ENCODE data around the gene PKP2.

Gene PKP2

DNA sequence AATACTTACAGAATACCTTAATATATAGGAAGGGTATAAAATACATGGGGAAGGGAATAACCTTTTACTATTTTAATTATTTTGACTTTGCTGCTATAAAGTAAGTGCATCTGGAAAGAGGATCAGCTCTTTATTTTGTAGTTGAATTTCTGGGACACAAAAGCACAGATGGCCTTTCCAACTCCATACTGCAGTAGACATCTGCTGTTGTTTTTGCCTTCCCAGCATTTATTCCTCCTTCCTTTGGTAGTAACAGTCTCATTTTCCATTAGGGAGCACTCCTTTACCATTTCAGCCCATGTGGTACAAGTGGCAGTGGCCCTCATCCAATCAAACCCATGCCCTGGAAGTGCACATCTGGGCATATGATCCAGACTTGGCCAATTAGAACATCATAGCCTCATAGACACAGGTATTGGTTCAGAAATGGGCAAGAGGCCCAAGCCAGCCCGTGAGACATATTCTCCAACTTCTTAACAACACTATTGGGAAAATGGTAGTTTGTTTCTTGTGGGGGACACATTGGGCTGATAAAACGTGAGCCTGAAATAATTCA, 76.1 kb downstream of the PKP2 start:
- TF ChIP-seq, protein P1, sequence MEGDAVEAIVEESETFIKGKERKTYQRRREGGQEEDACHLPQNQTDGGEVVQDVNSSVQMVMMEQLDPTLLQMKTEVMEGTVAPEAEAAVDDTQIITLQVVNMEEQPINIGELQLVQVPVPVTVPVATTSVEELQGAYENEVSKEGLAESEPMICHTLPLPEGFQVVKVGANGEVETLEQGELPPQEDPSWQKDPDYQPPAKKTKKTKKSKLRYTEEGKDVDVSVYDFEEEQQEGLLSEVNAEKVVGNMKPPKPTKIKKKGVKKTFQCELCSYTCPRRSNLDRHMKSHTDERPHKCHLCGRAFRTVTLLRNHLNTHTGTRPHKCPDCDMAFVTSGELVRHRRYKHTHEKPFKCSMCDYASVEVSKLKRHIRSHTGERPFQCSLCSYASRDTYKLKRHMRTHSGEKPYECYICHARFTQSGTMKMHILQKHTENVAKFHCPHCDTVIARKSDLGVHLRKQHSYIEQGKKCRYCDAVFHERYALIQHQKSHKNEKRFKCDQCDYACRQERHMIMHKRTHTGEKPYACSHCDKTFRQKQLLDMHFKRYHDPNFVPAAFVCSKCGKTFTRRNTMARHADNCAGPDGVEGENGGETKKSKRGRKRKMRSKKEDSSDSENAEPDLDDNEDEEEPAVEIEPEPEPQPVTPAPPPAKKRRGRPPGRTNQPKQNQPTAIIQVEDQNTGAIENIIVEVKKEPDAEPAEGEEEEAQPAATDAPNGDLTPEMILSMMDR (IDR thresholded peaks at IDR 0.05; ENCODE audit: low read length, missing control alignments) = no peak
- no peak overlapping the region for H3K4me3 ChIP-seq (replicated peaks; ENCODE audit: low read depth, low read length)
- no peak for DNase-seq (ENCODE audit: low read depth)

DNA sequence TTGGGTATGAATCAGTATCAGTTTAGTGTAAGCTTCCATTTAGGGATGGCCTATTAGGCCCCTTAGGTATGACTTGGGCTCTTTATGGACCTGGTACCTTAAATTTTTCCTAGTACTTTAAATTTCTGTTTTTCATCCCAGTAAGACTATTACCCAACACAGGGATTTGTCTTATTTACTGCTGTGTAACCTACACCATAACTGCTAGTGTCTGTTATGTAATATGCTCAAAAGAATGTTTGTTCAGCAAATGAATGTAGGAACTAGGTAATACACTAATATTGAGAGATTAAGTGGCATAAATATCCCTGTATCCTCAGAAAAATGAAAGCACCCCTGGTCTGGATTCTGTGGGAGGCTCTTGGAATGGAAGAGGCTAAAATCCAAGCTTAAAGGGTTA, 77.2 kb downstream of the PKP2 start:
- no peak overlapping the region for H3K4me3 ChIP-seq (replicated peaks; ENCODE audit: low read depth, low read length)
- TF ChIP-seq, protein P1 (IDR thresholded peaks at IDR 0.05; ENCODE audit: low read length, missing control alignments) = no peak
- DNase-seq (ENCODE audit: low read depth) = no peak

DNA sequence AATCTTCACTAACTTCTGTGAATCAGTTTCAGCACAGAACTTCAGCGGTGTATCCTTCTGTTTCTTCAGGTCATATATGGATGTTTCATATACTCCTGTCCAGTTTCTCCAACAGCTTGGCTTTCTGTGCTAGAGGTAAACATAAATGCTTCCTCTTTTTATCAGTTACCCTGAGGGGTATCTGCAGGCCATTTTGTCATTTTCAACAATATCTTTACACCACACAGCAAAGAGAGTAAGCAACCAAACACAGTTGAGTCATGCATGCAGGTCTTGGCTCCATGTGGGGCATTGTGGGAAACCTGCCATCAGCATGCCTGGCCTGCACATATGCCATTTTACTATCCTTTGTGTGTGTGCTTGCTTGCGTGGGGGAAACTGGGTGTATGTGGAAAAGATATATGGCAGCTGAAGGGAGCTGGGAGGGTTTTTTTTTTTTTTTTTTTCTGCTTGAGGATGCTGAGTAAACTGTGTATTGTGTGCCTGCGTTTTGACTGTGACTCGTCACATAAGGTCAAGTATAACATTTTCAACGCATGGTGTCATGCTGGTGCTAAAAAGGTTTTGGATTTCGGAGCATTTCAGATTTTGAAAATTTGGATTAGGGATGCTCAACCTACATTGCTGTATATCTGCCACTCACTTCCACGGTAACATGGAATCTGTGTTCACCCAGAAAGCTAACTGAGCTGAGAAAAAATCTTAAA, 84.7 kb downstream of the PKP2 start:
- TF ChIP-seq, protein P1 (IDR thresholded peaks at IDR 0.05; ENCODE audit: low read length, missing control alignments) = no peak
- DNase-seq (ENCODE audit: low read depth) = no peak
- no peak overlapping the region for H3K4me3 ChIP-seq (replicated peaks; ENCODE audit: low read depth, low read length)

DNA sequence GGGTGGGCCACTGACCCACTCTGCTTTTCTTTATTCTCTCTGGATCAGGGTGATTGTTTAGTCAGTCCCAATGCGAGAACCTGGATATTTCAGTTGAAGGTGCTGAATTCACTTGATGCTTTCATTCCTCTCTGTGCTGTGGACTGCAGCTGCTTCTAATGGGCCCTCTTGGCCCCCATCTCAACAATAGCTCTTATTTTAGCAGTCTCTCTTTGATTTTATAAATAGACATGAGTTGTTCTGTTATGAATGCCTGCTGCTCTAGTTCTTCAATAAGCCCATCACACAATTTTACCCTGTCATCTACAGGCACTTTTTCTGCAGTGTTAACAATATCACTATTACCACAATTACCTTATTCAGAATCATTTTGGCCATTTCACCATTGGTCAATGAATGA, 86.7 kb downstream of the PKP2 start:
- no peak for DNase-seq (ENCODE audit: low read depth)

DNA sequence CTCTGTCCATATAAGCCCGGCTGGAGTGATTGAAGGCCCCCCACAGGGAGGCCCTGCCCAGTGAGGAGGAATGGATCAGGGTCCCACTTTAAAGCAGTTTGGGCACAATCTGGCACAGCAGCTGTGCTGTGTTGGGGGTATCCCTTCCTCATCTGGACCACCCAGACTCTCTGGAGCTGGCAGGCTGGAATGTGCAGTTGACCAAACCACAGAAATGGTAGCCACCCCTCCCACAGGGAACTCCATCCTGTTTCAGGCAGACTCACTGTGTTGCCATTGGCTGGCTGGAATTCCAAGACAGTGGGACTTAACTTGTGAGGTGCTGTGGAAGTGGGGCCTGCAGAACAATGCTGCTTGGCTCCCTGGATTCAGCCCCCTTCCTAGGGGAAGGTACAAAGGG, 87.4 kb downstream of the PKP2 start:
- H3K4me3 ChIP-seq (replicated peaks; ENCODE audit: low read depth, low read length) = no peak overlapping the region
- TF ChIP-seq, protein P1 (IDR thresholded peaks at IDR 0.05; ENCODE audit: low read length, missing control alignments) = no peak
- DNase-seq (ENCODE audit: low read depth) = no peak

More for the DNA sequence above, 86.7 kb downstream of the PKP2 start:
- TF ChIP-seq, protein P1 (IDR thresholded peaks at IDR 0.05; ENCODE audit: low read length, missing control alignments) = no peak
- no peak overlapping the region for H3K4me3 ChIP-seq (replicated peaks; ENCODE audit: low read depth, low read length)

DNA sequence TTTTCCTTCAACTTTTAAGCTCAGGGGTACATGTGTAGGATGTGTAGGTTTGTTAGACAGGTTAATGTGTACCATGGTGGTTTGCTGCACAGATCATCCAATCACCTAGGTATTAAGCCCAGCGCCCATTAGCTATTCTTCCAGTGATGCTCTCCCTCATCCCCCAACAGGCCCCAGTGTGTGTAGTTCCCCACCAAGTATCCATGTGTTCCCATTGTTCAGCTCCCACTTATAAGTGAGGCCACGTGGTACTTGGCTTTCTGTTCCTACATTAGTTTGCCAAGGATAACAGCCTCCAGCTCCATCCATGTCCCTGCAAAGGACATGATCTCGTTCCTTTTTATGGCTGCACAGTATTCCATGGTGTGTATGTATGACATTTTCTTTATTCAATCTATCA, 92.3 kb downstream of the PKP2 start:
- no peak overlapping the region for H3K4me3 ChIP-seq (replicated peaks; ENCODE audit: low read depth, low read length)
- TF ChIP-seq, protein P1 (IDR thresholded peaks at IDR 0.05; ENCODE audit: low read length, missing control alignments) = no peak
- DNase-seq (ENCODE audit: low read depth) = no peak
